ENCODE data around the gene SACS.
A peak's percentile ranks its signal among the peaks of the same experiment; 100 is the strongest.

The SACS gene

DNA sequence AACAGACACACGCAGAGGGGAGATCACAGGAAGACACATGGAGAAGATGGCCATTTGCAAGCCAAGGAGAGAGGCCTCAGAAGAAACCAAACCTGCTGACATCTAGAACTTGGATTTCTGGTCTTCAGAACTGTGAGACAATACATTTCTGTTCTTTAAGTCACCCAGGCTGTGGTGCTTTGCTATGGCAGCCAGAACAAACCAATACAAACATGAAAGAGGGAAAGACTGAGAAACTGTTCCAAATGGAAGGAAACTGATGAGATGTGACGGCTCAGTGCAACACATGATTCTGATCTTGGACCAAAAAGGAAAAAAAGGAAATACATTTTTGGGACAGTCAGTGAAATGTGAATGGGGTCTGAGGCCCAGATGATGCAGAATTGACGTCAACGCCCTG is 30.2 kb upstream of the SACS start:
- Mint-ChIP-seq H3K4me3 (no peak overlapping the region), H3K4me1 (peaks cover 26 to 45% of the 10 kb centered on the region in 2 donors), H3K27me3 (peaks cover 42 to 44% of the 10 kb centered on the region in 2 donors), H3K27ac (no peak overlapping the region), H3K36me3 (no peaks in the 10 kb centered on the region), H3K9me3 (no peaks in the 10 kb centered on the region)
- DNase-seq, result no peak
- no peak for ATAC-seq (replicated peaks)

DNA sequence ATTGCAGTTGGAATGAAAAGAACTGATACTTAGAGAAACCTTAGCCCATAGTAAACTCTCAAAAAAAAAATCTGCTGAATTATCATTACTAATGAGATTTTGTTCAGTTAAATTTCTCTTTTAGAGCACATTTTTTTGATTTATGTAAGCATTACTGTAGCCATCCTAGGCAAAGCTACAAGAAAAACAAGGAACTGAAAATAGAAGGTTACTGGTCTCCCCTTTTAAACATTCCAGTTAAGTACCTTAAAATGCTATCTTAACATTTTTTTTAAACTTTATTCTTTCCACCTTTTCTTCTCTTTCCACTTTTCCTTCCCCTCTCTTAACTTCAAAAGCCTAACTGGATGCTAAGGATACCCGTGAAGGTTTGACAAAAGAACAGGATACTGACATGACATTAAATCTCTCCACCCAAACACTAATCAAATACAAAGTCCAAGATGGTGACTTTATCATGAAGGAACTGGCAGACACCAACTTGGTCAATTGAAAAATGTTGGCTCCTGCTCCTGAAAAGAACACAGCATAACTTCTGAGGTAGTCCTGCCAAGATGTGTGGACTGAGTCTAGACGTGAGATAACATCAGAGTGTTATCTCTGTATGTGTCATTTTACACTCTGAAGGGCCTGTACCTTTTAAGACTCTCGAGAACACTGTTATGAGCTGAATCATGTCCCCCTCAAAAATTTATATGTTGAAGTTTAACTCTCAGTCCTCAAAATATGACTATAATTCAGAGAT is 29.5 kb upstream of the SACS start:
- H3K36me3 Mint-ChIP-seq, result no peaks in the 10 kb centered on the region
- DNase-seq, result no peak
- H3K9me3 Mint-ChIP-seq, result no peaks in the 10 kb centered on the region
- H3K27ac Mint-ChIP-seq, result no peak overlapping the region
- peaks cover 26 to 45% of the 10 kb centered on the region in 2 donors for H3K4me1 Mint-ChIP-seq
- no peak for ATAC-seq (replicated peaks)
- peaks cover 42 to 44% of the 10 kb centered on the region in 2 donors for H3K27me3 Mint-ChIP-seq
- peak overlapping the region in 1 of 2 donors; percentile 5 for H3K4me3 Mint-ChIP-seq

- Mint-ChIP-seq H3K27ac (no peak overlapping the region), H3K27me3 (peaks cover 37 to 38% of the 10 kb centered on the region in 2 donors), H3K4me1 (peaks cover 23 to 40% of the 10 kb centered on the region in 2 donors), H3K36me3 (no peaks in the 10 kb centered on the region), H3K4me3 (no peak overlapping the region), H3K9me3 (no peaks in the 10 kb centered on the region)
- DNase-seq, result no peak
- ATAC-seq (replicated peaks), result no peak
These were observed 28.0 kb upstream of the SACS start for GRCh38 chr13:23461544-23461943.

DNA sequence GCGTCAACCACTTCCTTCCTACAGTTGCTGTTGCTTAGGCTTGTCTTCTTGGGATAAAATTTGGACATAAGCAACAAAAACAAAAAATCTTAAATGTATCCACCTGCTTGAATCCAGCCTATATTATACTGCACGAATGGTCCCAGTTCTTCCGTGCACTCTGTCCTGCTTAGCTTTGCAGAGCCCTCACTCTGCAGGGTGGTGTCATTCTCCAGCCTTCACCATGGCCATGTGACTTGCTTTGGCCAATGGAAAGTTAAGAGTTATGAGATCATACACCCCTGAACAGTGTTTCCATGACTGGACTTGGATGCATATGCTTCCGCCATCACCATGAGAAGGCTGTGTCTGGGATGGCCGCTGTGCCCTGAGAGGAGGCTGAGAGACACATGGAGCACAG is 27.4 kb upstream of the SACS start:
- H3K9me3 Mint-ChIP-seq, result no peaks in the 10 kb centered on the region
- H3K27me3 Mint-ChIP-seq, result peaks cover 35 to 40% of the 10 kb centered on the region in 2 donors
- no peaks in the 10 kb centered on the region for H3K36me3 Mint-ChIP-seq
- DNase-seq (no peak), ATAC-seq (replicated peaks) (no peak)
- H3K27ac Mint-ChIP-seq, result no peak overlapping the region
- peaks cover 21 to 36% of the 10 kb centered on the region in 2 donors for H3K4me1 Mint-ChIP-seq
- H3K4me3 Mint-ChIP-seq, result no peak overlapping the region

GRCh38 chr13:23460309-23460708 is 26.8 kb upstream of the SACS start:
- H3K4me3 Mint-ChIP-seq, result peak overlapping the region in 1 of 2 donors; percentile 56
- H3K27ac Mint-ChIP-seq, result peak overlapping the region; percentile 26
- peaks cover 32 to 38% of the 10 kb centered on the region in 2 donors for H3K27me3 Mint-ChIP-seq

GRCh38 chr13:23458989-23459388 is 25.5 kb upstream of the SACS start:
- Mint-ChIP-seq H3K9me3 (no peaks in the 10 kb centered on the region), H3K4me1 (peaks cover 20 to 34% of the 10 kb centered on the region in 2 donors), H3K36me3 (no peaks in the 10 kb centered on the region), H3K27ac (no peak overlapping the region), H3K4me3 (no peak overlapping the region), H3K27me3 (peaks cover 31 to 42% of the 10 kb centered on the region in 2 donors)
- ATAC-seq (replicated peaks), result no peak
- DNase-seq, result no peak

More at GRCh38 chr13:23460309-23460708, 26.8 kb upstream of the SACS start:
- no peaks in the 10 kb centered on the region for H3K36me3 Mint-ChIP-seq
- no peaks in the 10 kb centered on the region for H3K9me3 Mint-ChIP-seq
- DNase-seq (no peak), ATAC-seq (replicated peaks) (peak; percentile 97 to 98)
- H3K4me1 Mint-ChIP-seq, result peaks cover 21 to 34% of the 10 kb centered on the region in 2 donors

- no peak for DNase-seq
- peaks cover 17 to 23% of the 10 kb centered on the region in 2 donors for H3K4me1 Mint-ChIP-seq
- H3K36me3 Mint-ChIP-seq, result no peaks in the 10 kb centered on the region
- no peak for ATAC-seq (replicated peaks)
- H3K4me3 Mint-ChIP-seq, result no peak overlapping the region
- H3K27me3 Mint-ChIP-seq, result peaks cover 25 to 34% of the 10 kb centered on the region in 2 donors
- H3K9me3 Mint-ChIP-seq, result no peaks in the 10 kb centered on the region
- no peak overlapping the region for H3K27ac Mint-ChIP-seq
These were observed 23.1 kb upstream of the SACS start for GRCh38 chr13:23456437-23457210.

DNA sequence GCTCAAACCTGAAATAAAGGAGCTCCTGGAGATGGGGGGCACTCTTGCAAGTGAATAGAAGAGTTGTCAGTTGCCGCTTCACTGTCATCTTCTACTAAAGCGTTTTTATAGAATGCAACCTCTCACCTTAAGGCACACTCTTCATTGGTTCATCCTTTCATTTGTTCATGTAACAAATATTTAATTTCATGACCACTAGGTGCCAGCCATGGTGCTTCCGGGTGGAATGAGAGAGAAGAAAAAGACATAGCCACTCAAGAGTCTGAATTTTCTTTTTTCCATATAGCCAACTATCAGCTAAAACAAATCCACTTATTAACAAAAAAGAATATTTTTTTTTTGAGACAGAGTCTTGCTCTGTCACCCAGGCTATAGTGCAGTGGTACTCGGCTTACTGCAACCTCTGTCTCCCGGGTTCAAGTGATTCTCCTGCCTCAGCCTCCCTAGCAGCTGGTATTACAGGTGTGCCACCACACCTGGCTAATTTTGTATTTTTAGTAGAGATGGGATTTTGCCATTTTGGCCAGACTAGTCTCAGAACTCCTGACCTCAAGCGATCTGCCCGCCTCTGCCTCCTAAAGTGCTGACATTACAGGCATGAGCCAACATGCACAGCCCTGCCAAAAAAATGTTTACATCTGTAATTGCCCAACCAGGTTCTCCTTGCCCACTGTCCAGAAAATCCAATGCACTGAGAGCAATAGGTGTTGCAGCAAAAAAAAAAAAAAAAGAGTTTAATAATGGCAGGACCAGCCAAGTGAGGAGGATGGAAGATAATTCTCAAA is 22.1 kb upstream of the SACS start:
- ATAC-seq (replicated peaks), result no peak
- Mint-ChIP-seq H3K27ac (no peak overlapping the region), H3K27me3 (peaks cover 27 to 42% of the 10 kb centered on the region in 2 donors), H3K9me3 (no peaks in the 10 kb centered on the region), H3K36me3 (no peaks in the 10 kb centered on the region), H3K4me1 (peaks cover 13 to 17% of the 10 kb centered on the region in 2 donors), H3K4me3 (no peak overlapping the region)
- DNase-seq, result no peak

GRCh38 chr13:23453132-23453531 is 19.6 kb upstream of the SACS start:
- Mint-ChIP-seq H3K27me3 (peaks cover 27 to 51% of the 10 kb centered on the region in 2 donors), H3K4me3 (no peak overlapping the region), H3K4me1 (peaks cover 2 to 5% of the 10 kb centered on the region in 2 donors), H3K9me3 (no peaks in the 10 kb centered on the region), H3K27ac (no peak overlapping the region), H3K36me3 (no peaks in the 10 kb centered on the region)
- no peak for ATAC-seq (replicated peaks)
- no peak for DNase-seq

DNA sequence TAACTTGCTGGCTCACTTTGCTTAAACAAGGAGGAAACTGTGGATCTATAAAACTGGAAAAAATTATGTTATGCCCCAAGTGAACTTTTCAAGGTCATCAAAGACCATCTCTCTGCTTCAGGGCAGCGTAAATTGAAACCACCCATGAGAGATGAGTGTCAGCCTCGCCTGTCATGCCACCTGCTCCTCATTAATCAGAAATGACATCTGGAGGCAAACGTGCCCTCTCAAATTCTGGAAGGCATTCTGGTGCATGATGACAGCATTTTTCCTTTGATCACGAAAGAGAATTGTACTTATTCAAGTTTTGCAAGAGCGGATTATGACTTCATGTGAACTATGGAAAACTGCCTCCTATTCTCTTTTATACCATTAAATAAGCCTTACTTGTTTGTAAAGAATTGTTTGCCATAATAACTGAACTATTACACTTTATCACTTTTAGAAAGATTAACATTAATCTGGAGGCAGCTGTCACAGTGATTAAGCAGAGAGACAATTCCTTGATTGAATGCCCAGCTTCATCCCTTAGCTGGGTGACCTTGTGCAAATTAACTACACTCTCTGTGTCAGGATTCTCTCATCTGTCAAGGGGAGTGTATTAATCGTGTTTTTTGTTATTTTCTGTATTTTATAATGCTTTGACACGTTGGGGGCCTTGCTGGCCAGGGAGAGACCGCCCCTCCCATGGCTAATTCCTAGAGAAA is 17.0 kb upstream of the SACS start:
- Mint-ChIP-seq H3K36me3 (no peaks in the 10 kb centered on the region), H3K27me3 (peaks cover 27 to 43% of the 10 kb centered on the region in 2 donors), H3K4me3 (no peak overlapping the region), H3K9me3 (no peaks in the 10 kb centered on the region), H3K4me1 (peaks cover 2 to 5% of the 10 kb centered on the region in 2 donors), H3K27ac (no peak overlapping the region)
- DNase-seq (no peak), ATAC-seq (replicated peaks) (peak in 1 of 2 donors; percentile 31)

- Mint-ChIP-seq H3K27ac (no peak overlapping the region), H3K4me3 (no peak overlapping the region), H3K36me3 (no peaks in the 10 kb centered on the region), H3K9me3 (no peaks in the 10 kb centered on the region), H3K4me1 (peaks cover 2 to 5% of the 10 kb centered on the region in 2 donors), H3K27me3 (peaks cover 27 to 37% of the 10 kb centered on the region in 2 donors)
- no peak for DNase-seq
- no peak for ATAC-seq (replicated peaks)
These were observed 16.1 kb upstream of the SACS start for GRCh38 chr13:23449398-23450162.

DNA sequence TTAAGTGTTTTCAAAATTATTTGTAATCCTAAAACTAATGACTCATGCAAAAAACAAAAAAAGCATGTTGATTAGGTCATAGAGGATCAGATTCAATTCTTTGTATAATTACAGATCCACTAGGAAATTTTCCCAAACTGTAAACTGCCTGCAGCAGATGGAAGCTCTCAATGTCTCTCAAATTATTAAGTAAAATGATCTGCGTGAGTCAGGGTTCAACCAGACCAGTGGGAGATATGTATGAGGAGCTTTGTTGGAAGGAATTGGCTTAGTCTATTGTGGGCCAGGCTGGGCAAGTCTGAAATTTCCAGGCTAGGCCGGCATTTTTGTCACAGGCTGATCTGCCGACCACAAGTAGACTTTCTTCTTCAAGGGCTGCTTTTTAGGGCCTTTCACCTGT is 14.4 kb upstream of the SACS start:
- ATAC-seq (replicated peaks) (no peak), DNase-seq (no peak)
- H3K27me3 Mint-ChIP-seq, result peaks cover 18 to 25% of the 10 kb centered on the region in 2 donors
- no peaks in the 10 kb centered on the region for H3K36me3 Mint-ChIP-seq
- no peak overlapping the region for H3K4me3 Mint-ChIP-seq
- peaks cover under 1 to 5% of the 10 kb centered on the region in 2 donors for H3K9me3 Mint-ChIP-seq
- H3K27ac Mint-ChIP-seq, result no peak overlapping the region
- peaks cover 5 to 10% of the 10 kb centered on the region in 2 donors for H3K4me1 Mint-ChIP-seq

GRCh38 chr13:23445794-23446193 is 12.3 kb upstream of the SACS start:
- Mint-ChIP-seq H3K9me3 (peaks cover 1 to 5% of the 10 kb centered on the region in 2 donors), H3K4me1 (peaks cover 5 to 11% of the 10 kb centered on the region in 2 donors)
- no peak for ATAC-seq (replicated peaks)

More at GRCh38 chr13:23445794-23446193, 12.3 kb upstream of the SACS start:
- peaks cover 4 to 9% of the 10 kb centered on the region in 2 donors for H3K27me3 Mint-ChIP-seq
- H3K27ac Mint-ChIP-seq, result no peak overlapping the region
- no peak for DNase-seq
- no peak overlapping the region for H3K4me3 Mint-ChIP-seq
- no peaks in the 10 kb centered on the region for H3K36me3 Mint-ChIP-seq
